Activated CD4-positive, alpha-beta T cell treated with anti-CD3 and anti-CD28 coated beads, Interleukin-2, amount 50 U/mL, for 4 hours (primary cell): ENCODE data around the gene TXNRD3.
"Not testable (repeated sequence)": the region's sequence is repeated elsewhere in the genome, so short reads cannot be mapped to it uniquely, and the experiment has no call there.

Experiments used
- DNase-seq, 2 experiments: peaks; one replicate each; pipeline ENCODE4 v3.0.0-alpha.2; 2020

TXNRD3 gene

GRCh38 chr3:126638790-126639189, 16.1 kb downstream of the TXNRD3 start:
- DNase-seq: no peak

DNA sequence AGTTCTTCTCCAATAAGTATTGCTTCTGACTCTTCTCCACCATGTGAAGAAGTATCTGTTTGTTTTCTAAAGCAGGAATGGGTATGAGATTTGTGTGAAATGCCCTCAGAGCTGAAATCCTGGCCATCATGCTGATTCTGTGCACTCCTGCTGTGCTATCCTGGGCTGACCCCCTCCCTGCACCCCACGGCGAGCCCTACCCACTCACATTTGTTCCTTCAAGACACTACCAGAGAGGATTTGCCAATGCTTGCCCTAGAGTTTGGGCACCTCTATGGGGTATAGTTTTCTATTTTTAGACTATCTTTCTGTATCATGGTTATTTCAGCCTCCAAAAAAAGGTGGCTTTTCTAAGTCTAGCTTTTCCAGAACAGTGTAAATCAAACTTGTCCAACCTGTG, 18.5 kb downstream of the TXNRD3 start:
- DNase-seq: no peak

- no peak for DNase-seq
These were observed 20.1 kb downstream of the TXNRD3 start for GRCh38 chr3:126634803-126635202.

DNA sequence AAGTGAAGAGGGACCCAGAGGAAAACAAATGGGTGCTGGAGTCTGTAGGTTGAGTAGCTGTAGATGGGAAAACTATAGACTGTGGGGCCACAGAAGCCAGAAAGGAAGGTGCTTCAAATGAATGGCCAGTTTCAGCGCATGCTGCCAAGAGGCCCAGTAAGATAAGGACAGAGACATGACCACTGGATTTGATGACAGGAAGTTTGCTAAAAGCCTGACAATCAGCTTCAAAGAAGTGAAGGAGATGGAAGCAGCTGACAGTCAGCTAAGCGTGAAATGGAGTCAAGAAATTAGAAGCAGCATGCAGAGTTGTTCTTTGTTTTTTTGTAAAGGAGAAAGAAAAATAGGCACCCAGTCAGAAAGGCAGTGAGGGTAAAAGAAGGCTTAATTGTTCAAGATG, 24.9 kb downstream of the TXNRD3 start:
- DNase-seq: no peak

GRCh38 chr3:126625735-126626134, 29.2 kb downstream of the TXNRD3 start:
- DNase-seq: not testable (repeated sequence)

DNA sequence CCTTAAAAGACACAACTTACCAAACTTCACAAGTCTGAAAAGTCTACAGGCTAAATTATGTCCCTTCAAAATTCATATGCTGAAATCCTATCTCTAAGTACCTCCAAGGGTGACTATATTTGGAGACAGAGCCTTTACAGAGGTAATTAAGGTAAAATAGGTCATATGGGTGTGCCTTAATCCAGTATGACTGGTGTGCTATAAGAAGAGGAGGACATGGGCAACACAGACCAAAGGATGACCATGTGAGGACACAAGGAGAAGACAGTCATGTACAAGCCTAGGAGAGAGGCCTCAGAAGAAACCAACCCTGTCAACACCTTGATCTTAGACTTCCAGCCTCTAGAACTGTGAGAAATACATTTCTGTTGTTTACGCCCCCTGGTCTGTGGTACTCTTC, 32.2 kb downstream of the TXNRD3 start:
- no peak for DNase-seq

- no peak for DNase-seq
These were observed 33.1 kb downstream of the TXNRD3 start for GRCh38 chr3:126621627-126622345.

GRCh38 chr3:126621171-126621570, 33.8 kb downstream of the TXNRD3 start:
- no peak for DNase-seq

GRCh38 chr3:126620738-126621137, 34.2 kb downstream of the TXNRD3 start:
- DNase-seq: no peak

DNA sequence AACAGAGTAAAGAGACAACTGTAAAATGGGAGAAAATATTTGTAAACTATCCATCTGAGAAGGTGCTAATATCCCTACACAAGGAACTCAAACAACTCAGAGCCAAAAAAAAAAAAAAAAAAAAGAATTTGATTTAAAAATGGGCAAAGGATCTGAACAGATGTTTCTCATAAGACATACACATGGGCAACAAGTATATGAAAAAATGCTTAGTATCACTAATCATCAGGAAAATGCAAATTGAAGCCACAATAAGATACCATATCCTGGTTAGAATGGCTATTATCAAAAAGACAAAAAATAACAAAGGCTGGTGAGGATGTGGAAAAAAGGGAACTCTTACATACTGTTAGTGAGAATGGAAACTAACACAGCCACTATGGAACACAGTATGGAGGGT, 36.2 kb downstream of the TXNRD3 start:
- no peak for DNase-seq

GRCh38 chr3:126618021-126618420, 36.9 kb downstream of the TXNRD3 start:
- no peak for DNase-seq

DNA sequence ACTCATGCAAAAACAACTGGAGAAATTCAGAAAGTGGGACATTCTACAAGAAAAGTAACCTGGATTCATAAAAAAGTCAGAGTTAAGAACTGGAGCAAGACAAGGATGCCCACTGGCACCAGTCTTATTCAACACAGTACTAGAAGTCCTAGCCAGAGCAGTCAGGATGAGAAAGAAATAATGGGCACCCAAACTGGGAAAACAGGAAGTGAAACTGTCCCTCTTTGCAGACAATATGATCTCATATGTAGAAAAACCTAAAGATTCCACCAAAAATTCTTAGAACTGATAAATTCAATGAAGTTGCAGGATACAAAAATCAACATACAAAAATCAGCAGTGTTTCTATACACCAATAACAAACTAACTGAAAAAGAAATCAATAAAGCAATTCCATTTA, 37.4 kb downstream of the TXNRD3 start:
- DNase-seq: no peak

GRCh38 chr3:126616931-126617330, 38.0 kb downstream of the TXNRD3 start:
- DNase-seq: no peak

GRCh38 chr3:126613479-126614188, 41.3 kb downstream of the TXNRD3 start:
- no peak for DNase-seq

- DNase-seq: no peak
These were observed 42.3 kb downstream of the TXNRD3 start for GRCh38 chr3:126612479-126613205.

GRCh38 chr3:126609909-126610308, 45.0 kb downstream of the TXNRD3 start:
- DNase-seq: no peak

GRCh38 chr3:126607214-126607908, 47.6 kb downstream of the TXNRD3 start:
- no peak for DNase-seq

- no peak for DNase-seq
These were observed 48.9 kb downstream of the TXNRD3 start for GRCh38 chr3:126606001-126606400.

GRCh38 chr3:126604691-126605090, 50.2 kb downstream of the TXNRD3 start:
- no peak for DNase-seq

DNA sequence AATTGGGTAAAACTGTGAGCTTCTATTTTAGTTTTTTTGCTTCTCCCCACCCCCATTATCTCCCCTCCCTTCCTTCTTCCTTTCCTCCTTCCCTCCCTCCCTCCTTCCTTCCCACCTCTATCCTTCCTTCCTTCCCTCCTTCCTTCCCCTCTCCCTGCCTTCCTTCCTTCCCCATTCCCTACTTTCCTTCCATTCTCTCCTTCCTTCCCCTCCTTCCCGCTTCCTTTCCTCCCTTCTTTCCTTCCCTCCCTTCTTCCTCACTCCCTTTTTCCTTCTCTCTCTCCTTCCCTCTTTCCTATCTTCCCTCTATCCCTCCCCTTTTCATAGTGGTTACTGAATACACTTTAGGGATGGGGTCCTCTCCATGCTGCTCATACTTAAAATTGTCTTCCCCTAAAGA, 55.8 kb downstream of the TXNRD3 start:
- DNase-seq: no peak

- not testable (repeated sequence) for DNase-seq
These were observed 59.4 kb downstream of the TXNRD3 start for GRCh38 chr3:126595479-126595878.

GRCh38 chr3:126591515-126591914, 63.4 kb downstream of the TXNRD3 start:
- not testable (repeated sequence) for DNase-seq

DNA sequence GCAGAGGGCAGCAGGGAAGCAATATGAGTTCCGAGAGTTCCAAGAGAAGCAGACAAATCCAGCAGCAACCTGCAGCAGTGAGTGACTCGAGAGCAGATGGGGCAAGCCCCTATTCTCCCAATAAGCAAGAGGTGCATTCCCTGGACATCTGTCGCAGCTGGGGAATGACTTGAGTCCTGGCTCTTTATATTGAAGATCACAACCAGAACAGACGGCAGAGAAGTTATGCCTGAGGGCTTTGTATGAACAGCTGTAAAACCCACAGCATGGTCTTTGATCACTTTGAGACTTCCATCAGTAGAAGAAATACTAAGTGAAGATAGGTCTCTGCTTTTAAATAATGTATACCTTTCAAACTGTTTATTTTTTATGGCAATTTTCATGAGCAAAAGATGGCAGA, 72.6 kb downstream of the TXNRD3 start:
- DNase-seq: no peak
